Transverse colon (tissue), 4 donors: Measurements from ENCODE around the gene LACC1.

ENCODE experiments used
- CTCF ChIP-seq, 5 experiments: fragments of 200-600 bp in 3 of 5; fragments of 450-650 bp in 2 of 5; sonication (generic) in 3 of 5; IDR thresholded peaks; 1 replicate in 2 of 5; 2 replicates in 3 of 5; pipeline ENCODE4 v1.5.1; 2016 to 2017; ENCODE audit warnings: antibody characterized with exemption in 5 of 5, inconsistent platforms in 3 of 5, mild to moderate bottlenecking in 2 of 5, moderate library complexity in 1 of 5
- EP300 ChIP-seq: sonication (generic); formaldehyde crosslinking; IDR thresholded peaks from one replicate; pipeline ENCODE4 v1.6.1; 2017; ENCODE audit warnings: antibody characterized with exemption, low read depth
- POLR2A ChIP-seq: fragments of 450-650 bp; IDR thresholded peaks from one replicate; pipeline ENCODE4 v1.6.1; 2016; ENCODE audit warnings: antibody characterized with exemption, mild to moderate bottlenecking, moderate library complexity
- POLR2AphosphoS5 ChIP-seq, 3 donors: sonication (generic); formaldehyde crosslinking; IDR thresholded peaks; one replicate each; pipeline ENCODE4 v1.6.1; 2016; ENCODE audit warnings: antibody characterized with exemption in 3 of 3

GRCh38 chr13:43861863-43862262 lies 17.8 kb upstream of the LACC1 start:
- TF ChIP-seq CTCF (IDR thresholded peaks at IDR 0.05) = no peak
- no peak for TF ChIP-seq POLR2AphosphoS5 (IDR thresholded peaks at IDR 0.05)
- no peak for TF ChIP-seq POLR2A
- TF ChIP-seq EP300 = no peak
